Fibroblast of pulmonary artery (primary cell): ENCODE measurements around the gene MTRF1L.
"Not testable (repeated sequence)": the region's sequence is repeated elsewhere in the genome, so short reads cannot be mapped to it uniquely, and the experiment has no call there.

Experiments
- DNase-seq: peaks from one replicate; pipeline ENCODE4 v3.0.0-alpha.2; 2010; ENCODE audit warnings: low read depth
- H3K4me3 ChIP-seq: replicated peaks from 2 replicates; pipeline ENCODE4 v1.5.1; 2011; ENCODE audit warnings: low read depth, mild to moderate bottlenecking, control low read depth, low read length, moderate library complexity
- CTCF ChIP-seq: IDR thresholded peaks from 2 replicates; pipeline ENCODE4 v1.5.1; 2011; ENCODE audit warnings: mild to moderate bottlenecking, control low read depth, low read length, inconsistent platforms; ENCODE audit errors: missing control alignments

The MTRF1L gene

GRCh38 chr6:152986978-152987377 lies 15.5 kb downstream of the MTRF1L start:
- no peak for DNase-seq
- no peak for TF ChIP-seq CTCF
- H3K4me3 ChIP-seq = no peak overlapping the region

- H3K4me3 ChIP-seq, DNase-seq: not testable (repeated sequence)
Observed at GRCh38 chr6:152985300-152985699, 17.2 kb downstream of the MTRF1L start.

GRCh38 chr6:152984513-152984872 lies 18.0 kb downstream of the MTRF1L start:
- peak overlapping the region; percentile 78 for H3K4me3 ChIP-seq
- TF ChIP-seq CTCF = no peak
- DNase-seq = no peak

GRCh38 chr6:152983637-152984512 lies 18.6 kb downstream of the MTRF1L start:
- H3K4me3 ChIP-seq = peak overlapping the region; percentile 78
- TF ChIP-seq CTCF = no peak
- DNase-seq = peak; percentile 76

GRCh38 chr6:152982904-152983636 lies 19.4 kb downstream of the MTRF1L start, which contains the start of gene FBXO5:
TSS of gene FBXO5 (minus strand) at chr6:152983041. CDS start at chr6:152982959, 82 bp downstream.
- peak; percentile 99 for DNase-seq
- no peak for TF ChIP-seq CTCF
- H3K4me3 ChIP-seq = peak within 1 kb of the TSS; percentile 78

GRCh38 chr6:152981989-152982903 lies 20.3 kb downstream of the MTRF1L start:
- TF ChIP-seq CTCF = no peak
- no peak for DNase-seq
- peak overlapping the region; percentile 78 for H3K4me3 ChIP-seq
